Ectodermal cell (in vitro differentiated cells): Measurements from ENCODE around the gene PODXL.

Source experiments
- H3K27ac ChIP-seq: 2 replicates; pipeline ENCODE4 v1.7.0; 2013; ENCODE audit warnings: mild to moderate bottlenecking, low read depth, low read length; ENCODE audit not compliant: insufficient read depth, poor library complexity, severe bottlenecking
- H3K27me3 ChIP-seq: 2 replicates; pipeline ENCODE4 v1.7.0; 2013; ENCODE audit warnings: mild to moderate bottlenecking, low read length; ENCODE audit not compliant: insufficient read depth, control insufficient read depth, poor library complexity, severe bottlenecking
- H3K36me3 ChIP-seq: one replicate; pipeline ENCODE4 v1.7.0; 2013; ENCODE audit warnings: low read length; ENCODE audit not compliant: control insufficient read depth, insufficient read depth
- H3K4me1 ChIP-seq: one replicate; pipeline ENCODE4 v1.7.0; 2013; ENCODE audit warnings: low read length; ENCODE audit not compliant: control insufficient read depth, insufficient read depth
- H3K4me3 ChIP-seq: 2 replicates; pipeline ENCODE4 v1.7.0; 2013; ENCODE audit warnings: low read depth, low read length, control low read depth; ENCODE audit not compliant: insufficient read depth
- H3K9me3 ChIP-seq: 2 replicates; pipeline ENCODE4 v1.7.0; 2013; ENCODE audit warnings: mild to moderate bottlenecking, low read length, moderate library complexity; ENCODE audit not compliant: control insufficient read depth
- WGBS, 2 experiments: methylation state at CpG; one replicate each; pipeline ENCODE4 v1.1.7; 2013; ENCODE audit warnings: missing lambda C conversion rate in 2 of 2; 5-methylcytosine and 5-hydroxymethylcytosine counted together

PODXL gene

DNA sequence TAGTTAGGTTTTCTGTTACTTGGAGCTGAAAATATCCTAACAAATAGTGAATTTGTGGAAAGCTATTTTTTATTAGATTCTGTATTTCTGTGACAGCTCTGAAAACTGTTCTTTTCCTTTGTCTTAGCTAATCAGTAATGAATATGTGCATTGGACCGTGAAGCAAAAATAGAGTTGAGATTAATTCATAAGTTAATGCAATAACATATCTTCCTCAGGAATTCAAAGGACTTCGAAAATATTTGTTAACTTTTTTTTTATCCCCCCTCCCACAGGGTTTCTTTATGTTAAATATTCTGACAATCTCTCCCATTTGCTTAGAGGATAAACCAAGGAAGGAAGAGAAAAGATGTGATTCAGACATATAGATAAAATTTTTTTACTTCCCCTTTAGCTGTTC, 101.4 kb downstream of the PODXL start:
- Histone ChIP-seq H3K4me3 (no peak overlapping the region), H3K27me3 (no peaks in the 10 kb centered on the region), H3K4me1 (no peaks in the 10 kb centered on the region), H3K27ac (no peak overlapping the region), H3K9me3 (no peaks in the 10 kb centered on the region), H3K36me3 (no peaks in the 10 kb centered on the region)
- WGBS, 2 experiments: no CpG with 5 or more reads among the region's 2 CpGs

DNA sequence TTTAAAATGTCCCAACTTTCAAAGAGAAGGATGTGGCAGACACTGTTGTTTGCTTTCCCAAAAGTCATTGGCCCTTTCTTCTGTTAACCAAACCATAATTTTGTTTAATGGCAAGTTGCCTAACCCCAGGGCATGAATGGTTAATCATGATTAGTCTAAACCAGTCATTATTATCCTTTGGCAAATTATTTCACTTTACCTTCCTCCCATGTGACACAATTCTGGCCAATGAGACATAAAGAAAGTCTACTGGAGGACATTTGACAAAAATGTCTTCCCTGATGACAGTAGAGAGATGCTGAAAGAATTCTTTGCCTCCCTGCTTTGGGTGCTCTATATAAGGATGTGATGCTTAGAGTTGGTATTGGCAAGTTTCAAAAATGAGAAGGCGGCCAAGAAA, 101.9 kb downstream of the PODXL start:
- Histone ChIP-seq H3K27ac (no peak overlapping the region), H3K4me3 (no peak overlapping the region), H3K27me3 (no peaks in the 10 kb centered on the region), H3K36me3 (no peaks in the 10 kb centered on the region), H3K4me1 (no peaks in the 10 kb centered on the region), H3K9me3 (no peaks in the 10 kb centered on the region)
- WGBS, 2 experiments: 97 to 98% methylated on average over 1 of the region's 1 CpG
